ENCODE results near the gene WRNIP1.

- TF ChIP-seq YY1 (IDR thresholded peaks at IDR 0.05; ENCODE audit: low read depth) (no peak), TAF1 (IDR thresholded peaks at IDR 0.05; ENCODE audit: low read depth) (no peak), NFIC (IDR thresholded peaks at IDR 0.05) (no peak), CREB1 (IDR thresholded peaks at IDR 0.05; ENCODE audit: low read depth) (no peak), RAD21 (IDR thresholded peaks at IDR 0.05; ENCODE audit: low read depth) (no peak), EP300 (IDR thresholded peaks at IDR 0.05; ENCODE audit: borderline replicate concordance) (no peak), TCF12 (IDR thresholded peaks at IDR 0.05; ENCODE audit: low read depth) (no peak)
- TF ChIP-seq, protein P1, sequence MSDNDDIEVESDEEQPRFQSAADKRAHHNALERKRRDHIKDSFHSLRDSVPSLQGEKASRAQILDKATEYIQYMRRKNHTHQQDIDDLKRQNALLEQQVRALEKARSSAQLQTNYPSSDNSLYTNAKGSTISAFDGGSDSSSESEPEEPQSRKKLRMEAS (IDR thresholded peaks at IDR 0.05): no peak
Measured at GRCh38 chr6:2805031-2805430, 39.8 kb downstream of the WRNIP1 start.

Measured in Ishikawa (cell line).